Superior temporal gyrus (tissue), 1 donor: Measurements from ENCODE around the gene CHST11.

Experiments used
- DNase-seq: peaks from one replicate; pipeline ENCODE4 v3.0.0-alpha.2; 2016; ENCODE audit errors: extremely low spot score

The CHST11 gene

GRCh38 chr12:104673696-104674482 is 217.1 kb downstream of the CHST11 start:
- no peak for DNase-seq

- no peak for DNase-seq
Measured at GRCh38 chr12:104676636-104677035, 219.9 kb downstream of the CHST11 start.

GRCh38 chr12:104677441-104678089 is 220.8 kb downstream of the CHST11 start:
- no peak for DNase-seq

GRCh38 chr12:104680070-104680469 is 223.3 kb downstream of the CHST11 start:
- DNase-seq, result no peak

- DNase-seq, result no peak
Measured at GRCh38 chr12:104680491-104680890, 223.7 kb downstream of the CHST11 start.

GRCh38 chr12:104681012-104681690 is 224.4 kb downstream of the CHST11 start:
- no peak for DNase-seq

- no peak for DNase-seq
Measured at GRCh38 chr12:104682790-104683279, 226.1 kb downstream of the CHST11 start.

GRCh38 chr12:104683831-104684503 is 227.2 kb downstream of the CHST11 start:
- no peak for DNase-seq

GRCh38 chr12:104684884-104685283 is 228.1 kb downstream of the CHST11 start:
- DNase-seq, result no peak

GRCh38 chr12:104685366-104685765 is 228.6 kb downstream of the CHST11 start:
- DNase-seq, result no peak

- no peak for DNase-seq
Measured at GRCh38 chr12:104686196-104686595, 229.4 kb downstream of the CHST11 start.

- no peak for DNase-seq
Measured at GRCh38 chr12:104687823-104688573, 231.2 kb downstream of the CHST11 start.

GRCh38 chr12:104689635-104690034 is 232.9 kb downstream of the CHST11 start:
- DNase-seq, result no peak

GRCh38 chr12:104691721-104692556 is 235.2 kb downstream of the CHST11 start:
- DNase-seq, result no peak

GRCh38 chr12:104692557-104693218 is 235.9 kb downstream of the CHST11 start:
- no peak for DNase-seq

- no peak for DNase-seq
Measured at GRCh38 chr12:104693493-104693892, 236.7 kb downstream of the CHST11 start.

- DNase-seq, result no peak
Measured at GRCh38 chr12:104694161-104694560, 237.4 kb downstream of the CHST11 start.

- DNase-seq, result no peak
Measured at GRCh38 chr12:104694711-104695110, 238.0 kb downstream of the CHST11 start.

GRCh38 chr12:104695453-104696148 is 238.9 kb downstream of the CHST11 start:
- no peak for DNase-seq
